ENCODE results near the gene RNU1-2. TPM values are rescaled to one million over a fixed set of nuclear protein-coding genes. Genes with fewer than 3 reads are reported as not detected.
"Not testable (repeated sequence)": the region's sequence is repeated elsewhere in the genome, so short reads cannot be mapped to it uniquely, and the experiment has no call there.

Gene RNU1-2
- total and polyA plus RNA-seq, 2 experiments from 2014 or later: under 0.01 TPM; not detected in 1

- no peak for DNase-seq (ENCODE audit: low spot score)
- Histone ChIP-seq H3K4me2 (no peak overlapping the region), H3K27me3 (no peaks in the 10 kb centered on the region), H3K4me1 (ENCODE audit: insufficient read depth) (peaks cover 2% of the 10 kb centered on the region), H4K20me1 (ENCODE audit: insufficient read depth, poor library complexity, severe bottlenecking) (no peaks in the 10 kb centered on the region), H3K9me3 (ENCODE audit: low read depth) (no peaks in the 10 kb centered on the region), H3K27ac (no peak overlapping the region), H3K4me3 (no peak overlapping the region), H3K9me2 (replicated peaks; ENCODE audit: insufficient read depth) (no peaks in the 10 kb centered on the region), H3K36me3 (replicated peaks; ENCODE audit: insufficient read depth, low read depth) (no peaks in the 10 kb centered on the region), H2AFZ (no peak overlapping the region), H3K79me2 (no peaks in the 10 kb centered on the region)
- TF ChIP-seq EZH2phosphoT487 (IDR thresholded peaks at IDR 0.05; ENCODE audit: low read depth, severe bottlenecking, unreplicated experiment): no peak
- TF ChIP-seq CTCF (IDR thresholded peaks at IDR 0.05; ENCODE audit: poor library complexity): no peak
- TF ChIP-seq EZH2 (IDR thresholded peaks at IDR 0.05; ENCODE audit: borderline replicate concordance): no peak
- WGBS (ENCODE audit: low lambda C conversion rate, missing lambda C conversion rate): 88% methylated on average over 3 of the region's 3 CpGs
Observed at GRCh38 chr1:16918371-16918770, 22.6 kb downstream of the RNU1-2 start.

- not testable (repeated sequence) for H3K4me1 ChIP-seq (ENCODE audit: insufficient read depth); H3K79me2 ChIP-seq; H3K27ac ChIP-seq; H3K36me3 ChIP-seq (replicated peaks; ENCODE audit: insufficient read depth, low read depth); H3K27me3 ChIP-seq; H4K20me1 ChIP-seq (ENCODE audit: insufficient read depth, poor library complexity, severe bottlenecking); H3K9me3 ChIP-seq (ENCODE audit: low read depth); H3K4me3 ChIP-seq; H3K4me2 ChIP-seq; DNase-seq (ENCODE audit: low spot score); H3K9me2 ChIP-seq (replicated peaks; ENCODE audit: insufficient read depth); H2AFZ ChIP-seq
- 87% methylated on average over 15 of the region's 15 CpGs for WGBS (ENCODE audit: low lambda C conversion rate, missing lambda C conversion rate)
Observed at GRCh38 chr1:16918936-16919665, 23.3 kb downstream of the RNU1-2 start.

- no peak overlapping the region for H3K4me2 ChIP-seq
- WGBS (ENCODE audit: low lambda C conversion rate, missing lambda C conversion rate): 92% methylated on average over 10 of the region's 10 CpGs
- no peak overlapping the region for H2AFZ ChIP-seq
- H3K9me2 ChIP-seq (replicated peaks; ENCODE audit: insufficient read depth): no peaks in the 10 kb centered on the region
- no peaks in the 10 kb centered on the region for H3K4me1 ChIP-seq (ENCODE audit: insufficient read depth)
- no peaks in the 10 kb centered on the region for H3K9me3 ChIP-seq (ENCODE audit: low read depth)
- DNase-seq (ENCODE audit: low spot score): no peak
- no peak for TF ChIP-seq EZH2 (IDR thresholded peaks at IDR 0.05; ENCODE audit: borderline replicate concordance)
- no peak overlapping the region for H3K27ac ChIP-seq
- no peaks in the 10 kb centered on the region for H3K79me2 ChIP-seq
- H3K4me3 ChIP-seq: no peak overlapping the region
- no peaks in the 10 kb centered on the region for H3K36me3 ChIP-seq (replicated peaks; ENCODE audit: insufficient read depth, low read depth)
- H4K20me1 ChIP-seq (ENCODE audit: insufficient read depth, poor library complexity, severe bottlenecking): no peaks in the 10 kb centered on the region
- no peaks in the 10 kb centered on the region for H3K27me3 ChIP-seq
Observed at GRCh38 chr1:16920951-16921350, 25.2 kb downstream of the RNU1-2 start.

DNA sequence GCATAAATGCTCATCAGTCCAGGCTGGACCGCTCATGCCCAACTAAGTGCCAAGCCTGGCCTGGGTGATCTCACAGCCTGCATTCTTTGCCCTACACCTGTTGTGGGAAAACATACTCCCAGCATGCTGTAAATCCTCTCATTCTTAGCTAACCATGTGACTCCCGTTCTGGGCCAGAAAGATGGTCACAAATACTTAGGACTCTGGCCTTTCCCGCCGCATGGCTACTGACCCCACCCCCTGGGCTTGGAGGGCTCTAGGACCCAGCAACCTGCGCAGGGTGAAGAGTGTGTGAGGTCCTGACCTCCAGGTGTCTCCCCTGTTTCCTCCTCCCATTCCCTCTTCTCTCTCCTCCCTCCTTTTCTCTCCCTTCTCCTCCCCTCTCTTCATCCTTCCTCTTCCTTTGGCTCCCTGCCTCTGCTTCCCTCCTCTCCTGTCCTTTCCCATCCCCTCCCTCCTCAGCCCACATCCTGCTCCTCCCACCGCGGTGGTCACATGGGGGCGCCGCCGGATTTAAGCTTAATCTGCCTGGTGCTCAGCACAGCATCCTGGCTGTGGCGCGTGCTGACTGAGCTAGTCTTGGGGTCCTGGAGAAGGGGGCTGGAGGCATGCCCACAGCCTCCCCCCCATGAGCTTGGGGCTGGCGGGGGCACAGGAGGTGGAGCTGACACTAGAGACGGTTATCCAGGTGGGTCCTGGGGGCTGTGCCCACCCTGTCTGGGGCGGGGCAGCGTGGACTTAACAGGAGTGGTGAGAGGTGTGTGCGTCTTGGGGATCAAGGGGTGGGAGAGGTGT is 25.8 kb downstream of the RNU1-2 start, which contains the start of gene CROCC:
CROCC (plus strand) TSS at position 541 of the 795 bp plus-strand sequence; CDS start at position 629, 88 bp downstream.
- peak; percentile 57 for DNase-seq (ENCODE audit: low spot score)
- H3K27me3 ChIP-seq: no peaks in the 10 kb centered on the region

More for the DNA sequence above, 25.8 kb downstream of the RNU1-2 start, which contains the start of gene CROCC:
- Histone ChIP-seq H3K27ac (no peak within 1 kb of the TSS), H3K4me2 (peak within 1 kb of the TSS; percentile 13), H2AFZ (no peak within 1 kb of the TSS), H3K4me3 (no peak within 1 kb of the TSS), H3K79me2 (no peaks in the 10 kb centered on the region), H3K9me2 (replicated peaks; ENCODE audit: insufficient read depth) (no peaks in the 10 kb centered on the region), H3K4me1 (ENCODE audit: insufficient read depth) (peaks cover 3% of the 10 kb centered on the region), H3K36me3 (replicated peaks; ENCODE audit: insufficient read depth, low read depth) (no peaks in the 10 kb centered on the region), H4K20me1 (ENCODE audit: insufficient read depth, poor library complexity, severe bottlenecking) (no peaks in the 10 kb centered on the region), H3K9me3 (ENCODE audit: low read depth) (no peaks in the 10 kb centered on the region)
- no peak for TF ChIP-seq EZH2 (IDR thresholded peaks at IDR 0.05; ENCODE audit: borderline replicate concordance)
- TF ChIP-seq EZH2phosphoT487 (IDR thresholded peaks at IDR 0.05; ENCODE audit: low read depth, severe bottlenecking, unreplicated experiment): no peak
- no peak for TF ChIP-seq CTCF (IDR thresholded peaks at IDR 0.05; ENCODE audit: poor library complexity)
- WGBS (ENCODE audit: low lambda C conversion rate, missing lambda C conversion rate): 19% methylated on average over 15 of the region's 17 CpGs

Data from hepatocyte (in vitro differentiated cells).